GM10248 (cell line): ENCODE data around the gene GOLGA3.
"Not testable (repeated sequence)": the region's sequence is repeated elsewhere in the genome, so short reads cannot be mapped to it uniquely, and the experiment has no call there.

Experiments used
- CTCF ChIA-PET: fragments of 300-600 bp; sonication (Branson Sonifier 250); formaldehyde crosslinking; extraction: SDS; loops from one replicate; lab custom pipeline; 2021; ENCODE audit warnings: antibody characterized with exemption; lab: Yijun Ruan, JAX
- POLR2A ChIA-PET: fragments of 350-650 bp; sonication (Branson Sonifier 250); formaldehyde crosslinking; extraction: SDS; loops from one replicate; lab custom pipeline; 2020; ENCODE audit warnings: antibody characterized with exemption; lab: Yijun Ruan, JAX
- DNase-seq: peaks from one replicate; pipeline ENCODE4 v3.0.0; 2012; ENCODE audit errors: extremely low spot score
- TF ChIP-seq, protein P1 (sequence below): IDR thresholded peaks from 2 replicates; pipeline ENCODE4 v1.5.1; 2012; ENCODE audit warnings: mild to moderate bottlenecking, low read depth; ENCODE audit errors: extremely low read depth, missing control alignments, control extremely low read depth

Gene GOLGA3

DNA sequence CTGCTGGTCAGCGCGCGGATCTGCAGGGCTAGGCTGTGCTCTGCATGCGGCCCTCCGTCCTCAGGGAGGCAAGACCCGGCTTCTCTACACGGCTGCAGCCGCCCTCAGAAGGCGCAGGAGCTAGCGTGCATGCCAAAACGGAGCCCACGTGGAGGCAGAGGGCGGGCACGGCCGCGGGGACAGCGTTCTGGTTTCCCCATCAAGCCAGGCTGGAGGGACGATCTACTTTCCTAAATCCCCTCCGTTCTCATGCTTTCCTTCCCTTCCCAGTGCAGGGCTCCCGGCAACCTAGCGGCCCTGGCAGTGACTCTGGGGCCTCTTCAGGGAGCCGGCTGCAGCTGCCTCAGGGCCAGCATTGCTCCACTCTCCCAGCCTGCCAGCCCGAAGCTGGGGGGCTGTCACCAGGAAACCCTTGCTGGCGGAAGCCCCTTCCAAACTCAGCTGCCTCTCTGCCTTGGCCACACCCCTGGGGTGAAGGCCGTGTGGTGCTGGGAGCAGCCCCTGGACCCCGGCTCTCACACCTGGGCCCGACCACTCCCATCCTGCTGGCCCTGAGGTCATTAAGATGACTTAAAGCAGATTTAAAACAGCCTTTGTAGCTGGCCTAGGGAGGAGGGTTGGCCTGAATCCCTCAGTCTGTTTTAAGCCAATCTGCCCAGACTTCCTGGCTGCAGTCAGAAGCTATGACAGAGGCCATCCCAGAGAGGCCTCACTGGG, 9.2 kb upstream of the GOLGA3 start:
- TF ChIP-seq, protein P1, sequence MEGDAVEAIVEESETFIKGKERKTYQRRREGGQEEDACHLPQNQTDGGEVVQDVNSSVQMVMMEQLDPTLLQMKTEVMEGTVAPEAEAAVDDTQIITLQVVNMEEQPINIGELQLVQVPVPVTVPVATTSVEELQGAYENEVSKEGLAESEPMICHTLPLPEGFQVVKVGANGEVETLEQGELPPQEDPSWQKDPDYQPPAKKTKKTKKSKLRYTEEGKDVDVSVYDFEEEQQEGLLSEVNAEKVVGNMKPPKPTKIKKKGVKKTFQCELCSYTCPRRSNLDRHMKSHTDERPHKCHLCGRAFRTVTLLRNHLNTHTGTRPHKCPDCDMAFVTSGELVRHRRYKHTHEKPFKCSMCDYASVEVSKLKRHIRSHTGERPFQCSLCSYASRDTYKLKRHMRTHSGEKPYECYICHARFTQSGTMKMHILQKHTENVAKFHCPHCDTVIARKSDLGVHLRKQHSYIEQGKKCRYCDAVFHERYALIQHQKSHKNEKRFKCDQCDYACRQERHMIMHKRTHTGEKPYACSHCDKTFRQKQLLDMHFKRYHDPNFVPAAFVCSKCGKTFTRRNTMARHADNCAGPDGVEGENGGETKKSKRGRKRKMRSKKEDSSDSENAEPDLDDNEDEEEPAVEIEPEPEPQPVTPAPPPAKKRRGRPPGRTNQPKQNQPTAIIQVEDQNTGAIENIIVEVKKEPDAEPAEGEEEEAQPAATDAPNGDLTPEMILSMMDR, result no peak
- DNase-seq, result no peak
- ChIA-PET POLR2A (interaction anchor here (0.6 to 1.1 kb wide), 2 partner anchors 9 to 27 kb away, joined by 3 to 4 read pairs; no protein-coding TSS in a partner anchor), CTCF (interaction anchor here (1.1 to 1.2 kb wide), 2 partner anchors 8 to 10 kb away, joined by 3 to 4 read pairs; no protein-coding TSS in a partner anchor)

DNA sequence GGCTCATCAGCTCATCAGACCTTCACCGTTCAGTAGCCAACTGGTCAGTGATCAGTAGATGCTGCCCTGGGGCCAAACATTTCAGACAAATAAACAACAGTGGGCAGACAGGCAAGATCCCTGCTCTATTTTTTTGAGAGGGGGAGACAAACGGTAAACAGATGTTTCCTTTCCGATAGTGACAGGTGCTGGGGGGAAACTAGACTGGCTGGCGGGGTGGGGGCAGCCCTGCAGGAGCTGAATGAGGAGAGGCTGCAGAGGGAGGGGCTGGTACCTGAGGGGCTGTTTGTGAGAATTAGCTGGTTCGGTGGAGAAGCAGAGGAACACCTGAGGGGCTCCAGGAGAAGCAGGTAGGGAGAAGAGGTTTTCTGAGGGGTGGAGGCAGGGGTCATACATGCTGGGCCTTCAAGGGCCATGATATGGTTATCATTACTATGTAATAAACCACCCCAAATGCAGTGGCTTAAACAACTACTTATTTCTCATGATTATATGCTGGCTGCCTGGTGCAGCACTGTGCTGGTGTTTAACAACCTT, 8.2 kb upstream of the GOLGA3 start:
- TF ChIP-seq, protein P1, result no peak
- DNase-seq, result peak; percentile 39
- POLR2A ChIA-PET, result no interaction called here
- CTCF ChIA-PET, result interaction anchor here (1.2 kb wide), 1 partner anchor 9 kb away, joined by 3 read pairs; no protein-coding TSS in a partner anchor

DNA sequence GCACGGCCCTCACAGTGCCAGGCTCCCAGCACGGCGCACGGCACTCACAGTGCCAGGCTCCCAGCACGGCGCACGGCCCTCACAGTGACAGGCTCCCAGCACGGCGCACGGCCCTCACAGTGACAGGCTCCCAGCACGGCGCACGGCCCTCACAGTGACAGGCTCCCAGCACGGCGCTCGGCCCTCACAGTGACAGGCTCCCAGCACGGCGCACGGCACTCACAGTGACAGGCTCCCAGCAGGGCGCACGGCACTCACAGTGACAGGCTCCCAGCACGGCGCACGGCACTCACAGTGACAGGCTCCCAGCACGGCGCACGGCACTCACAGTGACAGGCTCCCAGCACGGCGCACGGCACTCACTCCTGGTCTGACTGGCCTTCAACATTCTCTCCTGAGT, 7.6 kb upstream of the GOLGA3 start:
- DNase-seq, CTCF ChIA-PET, POLR2A ChIA-PET: not testable (repeated sequence)

DNA sequence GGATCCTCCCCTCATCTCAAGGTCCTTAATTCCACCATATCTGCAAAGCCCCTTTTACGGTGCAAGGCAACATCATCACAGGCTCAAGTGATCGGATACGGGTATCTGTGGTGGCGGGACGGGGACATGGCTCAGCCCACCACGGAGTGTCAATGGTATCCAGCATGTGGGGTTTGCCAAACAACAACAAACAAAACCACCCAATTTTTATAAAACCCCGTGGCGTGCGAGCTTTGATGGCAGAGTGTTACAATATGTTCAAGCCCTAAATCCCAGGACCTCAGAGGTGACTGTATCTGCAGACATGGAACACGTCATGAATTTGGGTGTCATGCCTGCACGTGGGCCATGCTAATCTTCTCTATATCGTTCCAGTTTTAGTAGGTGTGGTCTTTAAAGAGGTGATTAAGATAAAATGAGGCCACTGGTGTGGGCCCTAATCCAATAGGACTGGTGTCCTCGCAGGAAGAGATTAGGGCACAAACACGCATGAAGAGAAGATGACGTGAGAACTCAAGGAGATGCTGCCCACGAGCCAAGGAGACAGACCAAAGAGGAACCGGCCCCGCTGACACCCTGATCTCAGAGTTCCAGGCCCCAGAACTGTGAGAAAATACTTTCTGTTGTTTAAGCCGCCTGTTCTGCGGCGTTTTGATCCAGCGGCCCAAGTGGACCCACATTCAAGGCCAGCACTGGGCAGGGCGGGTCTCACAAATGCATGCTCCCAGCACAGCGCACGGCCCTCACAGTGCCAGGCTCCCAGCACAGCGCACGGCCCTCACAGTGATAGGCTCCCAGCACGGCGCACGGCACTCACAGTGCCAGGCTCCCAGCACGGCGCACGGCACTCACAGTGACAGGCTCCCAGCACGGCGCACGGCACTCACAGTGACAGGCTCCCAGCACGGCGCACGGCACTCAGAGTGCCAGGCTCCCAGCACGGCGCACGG, 6.7 kb upstream of the GOLGA3 start:
- ChIA-PET CTCF (interaction anchor here (1.8 kb wide), 1 partner anchor 12 kb away, joined by 7 read pairs; no protein-coding TSS in a partner anchor), POLR2A (no interaction called here)
- no peak for DNase-seq

DNA sequence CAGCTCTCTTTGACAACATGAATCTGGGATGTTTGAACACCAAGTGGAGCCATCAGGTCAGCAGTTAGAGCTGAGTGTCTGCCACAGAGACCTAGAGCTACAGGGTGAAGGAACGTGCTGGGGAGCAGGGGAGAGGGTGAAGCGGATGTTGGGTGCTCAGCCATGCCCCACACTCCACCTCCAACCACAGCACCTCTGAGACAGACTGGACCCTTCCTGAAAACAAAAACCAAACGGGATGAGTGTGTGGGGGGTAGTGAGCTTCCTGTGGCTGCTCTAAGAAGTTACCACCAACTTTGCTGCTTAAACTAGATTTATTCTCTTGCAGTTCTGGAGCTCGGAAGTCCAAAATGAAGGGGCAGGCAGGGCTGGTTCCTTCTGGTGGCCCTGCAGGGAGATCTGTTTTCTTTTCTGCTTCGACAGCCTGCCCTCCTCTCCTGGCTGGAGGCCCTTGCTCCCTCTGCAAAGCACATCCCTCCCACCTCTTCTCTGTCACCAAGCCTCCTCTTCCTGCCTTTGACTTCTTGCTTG, 5.6 kb upstream of the GOLGA3 start:
- DNase-seq, result no peak
- ChIA-PET CTCF (interaction anchor here (1.8 kb wide), 1 partner anchor 11 kb away, joined by 7 read pairs; no protein-coding TSS in a partner anchor), POLR2A (interaction anchor here (0.5 to 1.0 kb wide), 3 partner anchors 11 to 22 kb away, joined by 3 read pairs; no protein-coding TSS in a partner anchor)
- TF ChIP-seq, protein P1, result no peak

More for the DNA sequence above, 6.7 kb upstream of the GOLGA3 start:
- TF ChIP-seq, protein P1, result no peak

DNA sequence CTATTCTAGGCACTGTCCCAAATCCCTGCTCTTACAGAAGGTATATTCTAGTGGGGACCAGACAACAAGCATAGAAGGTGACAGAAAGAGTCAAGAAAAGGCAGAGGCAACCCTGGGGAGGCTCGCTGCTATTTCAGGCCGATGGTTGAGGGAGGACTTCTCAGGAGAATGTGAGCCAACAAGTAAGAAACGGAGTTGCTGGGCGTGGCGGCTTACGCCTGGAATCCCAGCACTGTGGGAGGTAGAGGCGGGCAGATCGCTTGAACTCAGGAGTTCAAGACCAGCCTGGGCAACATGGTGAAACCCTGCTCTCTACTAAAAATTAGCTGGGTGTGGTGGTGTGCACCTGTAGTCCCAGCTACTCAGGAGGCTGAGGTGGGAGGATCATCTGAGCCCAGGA, 4.7 kb upstream of the GOLGA3 start:
- POLR2A ChIA-PET, result interaction anchor here (0.6 to 1.0 kb wide), 2 partner anchors 11 to 18 kb away, joined by 3 read pairs; no protein-coding TSS in a partner anchor
- TF ChIP-seq, protein P1, result no peak
- CTCF ChIA-PET, result interaction anchor here (1.8 kb wide), 1 partner anchor 10 kb away, joined by 7 read pairs; no protein-coding TSS in a partner anchor
- no peak for DNase-seq
